ENCODE results near the gene DHX29.

- TF ChIP-seq CTCF (IDR thresholded peaks at IDR 0.05; ENCODE audit: low read depth, low read length), result no peak
- TF ChIP-seq MAX (IDR thresholded peaks at IDR 0.05; ENCODE audit: low read depth, low read length), result no peak
Measured at GRCh38 chr5:55232271-55232984, 75.1 kb downstream of the DHX29 start.
